Activated naive CD8-positive, alpha-beta T cell treated with anti-CD3 and anti-CD28 coated beads, Interleukin-2, amount 10 ng/mL, durations not matched to agents 7 days and 5 days (primary cell): ENCODE measurements around the gene ZNF628. TPM values are rescaled to one million over a fixed set of nuclear protein-coding genes. Genes with fewer than 3 reads are reported as not detected.
"Not testable (repeated sequence)": the region's sequence is repeated elsewhere in the genome, so short reads cannot be mapped to it uniquely, and the experiment has no call there.

Source experiments
- ATAC-seq: fragments of 150-1000 bp; cut with Tn5 transposase; one replicate; pipeline ENCODE4 v1.10.0; 2021; ENCODE audit warnings: low read depth, moderate library complexity
- POLR2A ChIA-PET: fragments of 350-600 bp; sonication (Branson Sonifier 250); formaldehyde crosslinking; loops from one replicate; lab custom pipeline; 2021; ENCODE audit warnings: antibody characterized with exemption; lab: Charles Lee
- DNase-seq: peaks from one replicate; pipeline ENCODE4 v3.0.0; 2021
- H3K27ac Mint-ChIP-seq: one replicate; pipeline ENCODE4 v1.8.0; 2022; ENCODE audit warnings: mild to moderate bottlenecking, mixed read lengths
- H3K27me3 Mint-ChIP-seq: one replicate; pipeline ENCODE4 v1.8.0; 2022; ENCODE audit warnings: mild to moderate bottlenecking, moderate library complexity, mixed read lengths
- H3K36me3 Mint-ChIP-seq: one replicate; pipeline ENCODE4 v1.8.0; 2021; ENCODE audit warnings: mild to moderate bottlenecking, mixed read lengths
- H3K4me1 Mint-ChIP-seq: one replicate; pipeline ENCODE4 v1.8.0; 2021; ENCODE audit warnings: mixed read lengths
- H3K4me3 Mint-ChIP-seq: one replicate; pipeline ENCODE4 v1.8.0; 2022; ENCODE audit warnings: mild to moderate bottlenecking, moderate library complexity, mixed read lengths
- H3K9me3 Mint-ChIP-seq: one replicate; pipeline ENCODE4 v1.8.0; 2021; ENCODE audit warnings: mixed read lengths
- total RNA-seq, 2 experiments: library from RNA; stranded (reverse); gene quantifications; one replicate each; pipeline ENCODE4 v1.2.3, GENCODE V29; 2021

Gene ZNF628
- total RNA-seq, 2 experiments from 2014 or later = 9.4 to 11.5 TPM

- no peak overlapping the region for H3K27ac Mint-ChIP-seq
- POLR2A ChIA-PET = interaction anchor here (0.9 to 1.2 kb wide), 2 partner anchors 9 to 75 kb away, joined by 3 to 7 read pairs; partner anchors contain the start of gene NAT14
- no peaks in the 10 kb centered on the region for H3K36me3 Mint-ChIP-seq
- H3K27me3 Mint-ChIP-seq = peaks cover 6% of the 10 kb centered on the region
- ATAC-seq = no peak
- no peak overlapping the region for H3K4me3 Mint-ChIP-seq
- H3K9me3 Mint-ChIP-seq = no peaks in the 10 kb centered on the region
- DNase-seq = no peak
- H3K4me1 Mint-ChIP-seq = no peaks in the 10 kb centered on the region
Measured at GRCh38 chr19:55493645-55494171, 17.3 kb downstream of the ZNF628 start.

GRCh38 chr19:55494172-55494761 lies 17.9 kb downstream of the ZNF628 start:
- POLR2A ChIA-PET = interaction anchor here (0.9 to 1.2 kb wide), 3 partner anchors 9 to 138 kb away, joined by 3 to 7 read pairs (median 3); partner anchors contain the start of gene NAT14
- H3K4me3 Mint-ChIP-seq = peak overlapping the region; percentile 74

GRCh38 chr19:55495646-55496349 lies 19.4 kb downstream of the ZNF628 start:
- no peak overlapping the region for H3K27ac Mint-ChIP-seq
- no peak for ATAC-seq
- H3K9me3 Mint-ChIP-seq = no peaks in the 10 kb centered on the region
- H3K4me3 Mint-ChIP-seq = no peak overlapping the region
- H3K36me3 Mint-ChIP-seq = no peaks in the 10 kb centered on the region
- POLR2A ChIA-PET = no interaction called here
- no peaks in the 10 kb centered on the region for H3K4me1 Mint-ChIP-seq
- H3K27me3 Mint-ChIP-seq = peaks cover 6% of the 10 kb centered on the region
- no peak for DNase-seq

More at GRCh38 chr19:55494172-55494761, 17.9 kb downstream of the ZNF628 start:
- Mint-ChIP-seq H3K36me3 (no peaks in the 10 kb centered on the region), H3K9me3 (no peaks in the 10 kb centered on the region), H3K4me1 (no peaks in the 10 kb centered on the region), H3K27ac (peak overlapping the region; percentile 63), H3K27me3 (peaks cover 6% of the 10 kb centered on the region)
- ATAC-seq (peak; percentile 53), DNase-seq (peak; percentile 35)

GRCh38 chr19:55496820-55497219 lies 20.4 kb downstream of the ZNF628 start:
- H3K27ac Mint-ChIP-seq, H3K27me3 Mint-ChIP-seq, H3K9me3 Mint-ChIP-seq, ATAC-seq, POLR2A ChIA-PET, H3K4me3 Mint-ChIP-seq, H3K4me1 Mint-ChIP-seq, DNase-seq, H3K36me3 Mint-ChIP-seq: not testable (repeated sequence)

GRCh38 chr19:55497763-55498162 lies 21.3 kb downstream of the ZNF628 start:
- DNase-seq (no peak), ATAC-seq (no peak)
- POLR2A ChIA-PET = no interaction called here
- H3K27ac Mint-ChIP-seq = no peak overlapping the region
- no peaks in the 10 kb centered on the region for H3K9me3 Mint-ChIP-seq
- peaks cover 4% of the 10 kb centered on the region for H3K36me3 Mint-ChIP-seq
- peaks cover 8% of the 10 kb centered on the region for H3K4me1 Mint-ChIP-seq
- no peak overlapping the region for H3K4me3 Mint-ChIP-seq
- H3K27me3 Mint-ChIP-seq = peaks cover 2% of the 10 kb centered on the region

- no peak for ATAC-seq
- Mint-ChIP-seq H3K9me3 (peaks cover 2% of the 10 kb centered on the region), H3K27ac (no peak overlapping the region), H3K36me3 (peaks cover 6% of the 10 kb centered on the region), H3K4me3 (no peak overlapping the region), H3K4me1 (peaks cover 11% of the 10 kb centered on the region), H3K27me3 (peaks cover 2% of the 10 kb centered on the region)
- no peak for DNase-seq
- POLR2A ChIA-PET = interaction anchor here (2.0 kb wide), 1 partner anchor 22 kb away, joined by 5 read pairs; the partner anchor contains the start of gene ZNF628
Measured at GRCh38 chr19:55498246-55498840, 21.9 kb downstream of the ZNF628 start.

GRCh38 chr19:55500368-55500952 lies 24.0 kb downstream of the ZNF628 start:
- Mint-ChIP-seq H3K27me3 (no peaks in the 10 kb centered on the region), H3K9me3 (peaks cover 2% of the 10 kb centered on the region), H3K4me1 (peaks cover 15% of the 10 kb centered on the region), H3K36me3 (peaks cover 9% of the 10 kb centered on the region), H3K4me3 (no peak overlapping the region), H3K27ac (no peak overlapping the region)
- DNase-seq (no peak), ATAC-seq (no peak)
- POLR2A ChIA-PET = interaction anchor here (1.0 kb wide), 1 partner anchor 131 kb away, joined by 3 read pairs; no protein-coding TSS in a partner anchor

- POLR2A ChIA-PET = interaction anchor here (0.7 kb wide), 1 partner anchor 97 kb away, joined by 3 read pairs; the partner anchor contains the start of gene FIZ1
- ATAC-seq (no peak), DNase-seq (no peak)
- Mint-ChIP-seq H3K9me3 (peaks cover 2% of the 10 kb centered on the region), H3K27ac (peak overlapping the region; percentile 29), H3K36me3 (peaks cover 9% of the 10 kb centered on the region), H3K27me3 (no peaks in the 10 kb centered on the region), H3K4me1 (peaks cover 15% of the 10 kb centered on the region), H3K4me3 (no peak overlapping the region)
Measured at GRCh38 chr19:55502197-55502952, 26.0 kb downstream of the ZNF628 start.

GRCh38 chr19:55503157-55503501 lies 26.7 kb downstream of the ZNF628 start:
- H3K9me3 Mint-ChIP-seq = peaks cover 2% of the 10 kb centered on the region
- H3K27ac Mint-ChIP-seq = peak overlapping the region; percentile 77
- H3K36me3 Mint-ChIP-seq = peaks cover 9% of the 10 kb centered on the region
- DNase-seq (no peak), ATAC-seq (no peak)
- peak overlapping the region; percentile 73 for H3K4me3 Mint-ChIP-seq
- H3K27me3 Mint-ChIP-seq = peaks cover 3% of the 10 kb centered on the region
- POLR2A ChIA-PET = interaction anchor here (0.7 to 1.3 kb wide), 5 partner anchors 18 to 103 kb away, joined by 3 to 11 read pairs (median 3); partner anchors contain the start of genes FIZ1, NAT14, UBE2S and ZNF865
- H3K4me1 Mint-ChIP-seq = peaks cover 15% of the 10 kb centered on the region

GRCh38 chr19:55503502-55504251 lies 27.3 kb downstream of the ZNF628 start:
- peaks cover 15% of the 10 kb centered on the region for H3K4me1 Mint-ChIP-seq
- peak; percentile 96 for ATAC-seq
- peak; percentile 96 for DNase-seq
- H3K4me3 Mint-ChIP-seq = peak overlapping the region; percentile 73
- peaks cover 3% of the 10 kb centered on the region for H3K27me3 Mint-ChIP-seq
- H3K36me3 Mint-ChIP-seq = peaks cover 9% of the 10 kb centered on the region
- peak overlapping the region; percentile 77 for H3K27ac Mint-ChIP-seq
- H3K9me3 Mint-ChIP-seq = peaks cover 2% of the 10 kb centered on the region
- POLR2A ChIA-PET = interaction anchor here (0.6 to 1.5 kb wide), 15 partner anchors 18 to 250 kb away, joined by 3 to 11 read pairs (median 3); partner anchors contain the start of genes ISOC2, NAT14, UBE2S and ZNF628

- H3K4me3 Mint-ChIP-seq = peak overlapping the region; percentile 73
- DNase-seq = no peak
- peaks cover 6% of the 10 kb centered on the region for H3K27me3 Mint-ChIP-seq
- POLR2A ChIA-PET = interaction anchor here (0.6 to 1.5 kb wide), 14 partner anchors 19 to 251 kb away, joined by 3 to 11 read pairs (median 4); partner anchors contain the start of genes ISOC2, NAT14, UBE2S and ZNF628
- H3K4me1 Mint-ChIP-seq = peaks cover 15% of the 10 kb centered on the region
- peaks cover 9% of the 10 kb centered on the region for H3K36me3 Mint-ChIP-seq
- H3K27ac Mint-ChIP-seq = no peak overlapping the region
- peaks cover 2% of the 10 kb centered on the region for H3K9me3 Mint-ChIP-seq
- ATAC-seq = no peak
Measured at GRCh38 chr19:55504252-55504603, 27.8 kb downstream of the ZNF628 start.

GRCh38 chr19:55504981-55505380 lies 28.6 kb downstream of the ZNF628 start:
- H3K27me3 Mint-ChIP-seq = peaks cover 6% of the 10 kb centered on the region
- no peak for DNase-seq
- POLR2A ChIA-PET = interaction anchor here (1.5 kb wide), 1 partner anchor 30 kb away, joined by 4 read pairs; no protein-coding TSS in a partner anchor
- ATAC-seq = no peak
- H3K4me3 Mint-ChIP-seq = no peak overlapping the region
- peaks cover 15% of the 10 kb centered on the region for H3K4me1 Mint-ChIP-seq
- H3K9me3 Mint-ChIP-seq = peaks cover 2% of the 10 kb centered on the region
- H3K27ac Mint-ChIP-seq = no peak overlapping the region
- H3K36me3 Mint-ChIP-seq = peaks cover 9% of the 10 kb centered on the region
